ENCODE measurements around the gene SETD5. TPM values are rescaled to one million over a fixed set of nuclear protein-coding genes. Genes with fewer than 3 reads are reported as not detected.
"Not testable (repeated sequence)": the region's sequence is repeated elsewhere in the genome, so short reads cannot be mapped to it uniquely, and the experiment has no call there.

SETD5 gene
- polyA plus RNA-seq, 3 donors, result 101 to 106 (median 105) TPM

DNA sequence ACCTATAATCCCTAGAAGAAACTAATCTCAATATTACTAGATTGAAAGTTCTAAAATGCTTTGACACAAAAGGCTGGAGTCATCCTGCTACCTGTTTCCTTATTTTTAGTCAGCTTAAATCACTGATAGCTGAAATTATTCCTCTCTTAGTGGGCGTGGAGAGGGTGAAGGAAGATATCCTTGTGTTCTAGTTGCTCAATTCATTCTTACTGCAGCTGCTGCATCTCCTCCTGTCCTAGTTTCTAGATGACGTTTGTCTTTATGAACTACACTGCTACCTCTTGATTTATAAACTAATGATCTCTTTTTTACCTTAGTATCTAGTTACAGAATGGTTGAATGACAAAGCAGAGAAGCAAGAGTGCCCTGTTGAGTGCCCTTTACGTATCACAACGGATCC is 50.7 kb downstream of the SETD5 start:
- no peak for DNase-seq (ENCODE audit: low read depth in 3 of 3, low spot score in 2 of 3)

DNA sequence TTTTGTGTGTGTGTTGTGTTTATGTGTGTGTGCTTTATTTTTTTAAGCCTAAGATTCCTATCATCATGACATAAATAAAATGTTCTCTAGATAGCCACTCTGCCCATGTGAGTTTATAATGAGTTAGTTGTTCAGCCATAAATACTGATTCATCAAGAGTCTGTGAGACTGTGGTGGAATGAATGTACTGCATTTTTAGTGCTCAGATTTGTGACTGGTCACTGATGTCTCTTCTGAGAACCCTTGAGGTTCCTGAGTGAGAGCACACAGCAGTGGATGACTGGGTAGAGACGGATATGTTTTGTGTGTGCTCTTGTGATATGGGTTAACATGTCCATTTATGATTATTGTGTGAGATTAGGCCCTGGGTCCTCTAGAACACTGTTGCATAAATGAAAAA is 51.2 kb downstream of the SETD5 start:
- no peak for DNase-seq (ENCODE audit: low read depth in 3 of 3, low spot score in 2 of 3)

- no peak for DNase-seq (ENCODE audit: low read depth in 3 of 3, low spot score in 2 of 3)
These were observed 52.7 kb downstream of the SETD5 start for GRCh38 chr3:9450126-9450525.

- DNase-seq (ENCODE audit: low read depth in 3 of 3, low spot score in 2 of 3), result no peak
These were observed 53.6 kb downstream of the SETD5 start for GRCh38 chr3:9450991-9451390.

GRCh38 chr3:9452417-9452816 is 55.0 kb downstream of the SETD5 start:
- no peak for DNase-seq (ENCODE audit: low read depth in 3 of 3, low spot score in 2 of 3)

- no peak for DNase-seq (ENCODE audit: low read depth in 3 of 3, low spot score in 2 of 3)
These were observed 58.2 kb downstream of the SETD5 start for GRCh38 chr3:9455596-9456131.

DNA sequence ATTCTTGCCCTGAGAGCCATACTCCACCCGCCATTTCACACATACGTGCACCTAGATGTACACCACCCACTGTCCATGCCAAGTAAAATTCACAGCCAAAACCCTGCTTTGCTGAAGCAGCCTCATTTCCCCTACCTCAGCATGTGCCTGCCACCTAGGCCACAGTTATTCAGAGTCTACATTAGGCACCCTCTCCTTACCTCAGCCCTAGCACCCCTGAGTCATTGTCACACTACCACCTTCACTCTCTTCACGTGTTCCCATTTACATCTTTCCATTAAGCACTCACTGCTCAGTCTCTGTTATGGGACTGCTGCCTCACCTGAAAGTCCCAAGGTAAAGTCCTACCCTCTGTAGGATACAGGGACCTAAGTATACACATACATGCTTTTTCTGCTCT is 70.0 kb downstream of the SETD5 start:
- no peak for DNase-seq (ENCODE audit: low read depth in 3 of 3, low spot score in 2 of 3)

DNA sequence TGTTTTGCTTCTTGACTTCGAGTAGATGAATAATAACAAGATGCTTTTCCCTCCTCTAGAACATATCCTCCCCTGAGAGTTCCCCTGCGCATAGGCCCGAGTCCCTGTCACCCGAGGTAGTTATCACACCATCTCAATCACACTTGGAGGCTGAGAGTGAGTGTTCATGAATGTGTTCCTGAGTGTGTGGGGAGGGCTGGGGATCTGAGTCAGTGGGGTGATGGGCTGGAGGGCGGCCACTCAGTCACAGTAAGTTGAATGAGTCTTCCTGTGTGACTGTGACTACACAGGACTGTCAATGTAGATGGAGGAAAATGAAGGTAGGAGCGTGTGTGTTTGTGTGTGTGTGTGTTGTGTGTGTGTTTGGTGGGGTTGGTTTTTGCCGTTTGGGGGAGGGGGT is 71.0 kb downstream of the SETD5 start:
- DNase-seq (ENCODE audit: low read depth in 3 of 3, low spot score in 2 of 3), result no peak

- no peak for DNase-seq (ENCODE audit: low read depth in 3 of 3, low spot score in 2 of 3)
These were observed 72.6 kb downstream of the SETD5 start for GRCh38 chr3:9469986-9470385.

- no peak for DNase-seq (ENCODE audit: low read depth in 3 of 3, low spot score in 2 of 3)
These were observed 76.2 kb downstream of the SETD5 start for GRCh38 chr3:9473496-9474065.

GRCh38 chr3:9474482-9474881 is 77.1 kb downstream of the SETD5 start:
- no peak for DNase-seq (ENCODE audit: low read depth in 3 of 3, low spot score in 2 of 3)

GRCh38 chr3:9476935-9477334 is 79.5 kb downstream of the SETD5 start:
- peak in 1 of 3 donors; percentile 10 for DNase-seq (ENCODE audit: low read depth in 3 of 3, low spot score in 2 of 3)

DNA sequence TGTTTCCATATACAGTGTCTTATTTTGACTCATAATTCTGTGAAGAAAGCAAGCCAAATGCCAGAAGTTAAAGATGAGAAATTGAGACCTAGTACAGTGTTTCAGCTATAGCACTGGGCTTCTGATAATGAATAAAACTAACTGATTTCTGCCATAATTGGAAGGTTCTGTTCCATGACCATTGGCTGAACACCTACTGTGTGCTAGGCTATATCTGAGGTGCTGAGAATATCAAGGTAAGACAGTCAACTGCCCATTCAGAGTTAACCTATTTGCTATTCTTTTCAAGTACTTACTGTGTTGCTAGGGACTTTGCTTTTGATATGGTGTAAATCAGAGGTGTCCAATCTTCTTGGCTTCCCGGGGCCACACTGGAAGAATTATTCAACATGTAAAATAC is 82.8 kb downstream of the SETD5 start:
- DNase-seq (ENCODE audit: low read depth in 3 of 3, low spot score in 2 of 3), result no peak

GRCh38 chr3:9485248-9485647 is 87.8 kb downstream of the SETD5 start:
- DNase-seq (ENCODE audit: low read depth in 3 of 3, low spot score in 2 of 3), result no peak

DNA sequence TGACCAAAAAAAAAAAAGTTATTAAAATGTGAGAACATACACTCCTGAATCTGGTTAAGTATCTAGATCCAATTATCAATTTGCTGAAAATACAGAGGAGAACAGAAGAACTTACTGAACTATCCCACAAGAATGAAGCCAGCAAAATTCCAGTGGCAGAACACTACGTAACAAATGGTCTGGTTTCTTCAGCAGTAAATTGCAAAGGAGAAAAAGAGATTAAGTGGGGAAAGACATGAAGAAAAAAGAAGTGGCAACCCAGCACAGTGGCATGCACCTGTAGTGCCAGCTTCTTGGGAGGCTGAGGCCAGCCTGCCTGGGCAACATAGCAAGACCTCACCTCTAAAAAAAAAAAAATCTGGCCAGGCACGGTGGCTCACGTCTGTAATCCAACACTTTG is 94.1 kb downstream of the SETD5 start:
- DNase-seq (ENCODE audit: low read depth in 3 of 3, low spot score in 2 of 3), result no peak

GRCh38 chr3:9494036-9494435 is 96.6 kb downstream of the SETD5 start:
- not testable (repeated sequence) for DNase-seq (ENCODE audit: low read depth in 3 of 3, low spot score in 2 of 3)

DNA sequence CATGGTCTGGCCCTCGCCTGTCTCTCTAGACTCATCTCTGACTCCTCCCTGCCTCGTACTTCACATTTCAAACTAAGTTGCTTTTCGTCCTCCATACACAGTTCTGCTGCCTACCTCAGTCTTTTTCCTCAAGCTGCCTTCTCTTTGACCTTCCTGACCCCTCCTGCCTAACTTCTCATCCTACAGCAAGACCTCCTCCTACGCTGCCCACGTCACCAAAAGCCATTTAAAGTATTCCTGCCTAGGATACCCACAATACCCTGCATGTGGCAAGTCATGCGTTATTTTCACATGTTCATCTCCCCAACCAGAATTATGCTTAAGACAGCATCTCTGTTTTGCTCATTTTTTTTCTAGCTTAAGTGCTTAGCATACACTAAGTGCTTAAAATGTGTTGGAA is 99.5 kb downstream of the SETD5 start:
- DNase-seq (ENCODE audit: low read depth in 3 of 3, low spot score in 2 of 3), result no peak

- no peak for DNase-seq (ENCODE audit: low read depth in 3 of 3, low spot score in 2 of 3)
These were observed 100.6 kb downstream of the SETD5 start for GRCh38 chr3:9497821-9498565.

DNA sequence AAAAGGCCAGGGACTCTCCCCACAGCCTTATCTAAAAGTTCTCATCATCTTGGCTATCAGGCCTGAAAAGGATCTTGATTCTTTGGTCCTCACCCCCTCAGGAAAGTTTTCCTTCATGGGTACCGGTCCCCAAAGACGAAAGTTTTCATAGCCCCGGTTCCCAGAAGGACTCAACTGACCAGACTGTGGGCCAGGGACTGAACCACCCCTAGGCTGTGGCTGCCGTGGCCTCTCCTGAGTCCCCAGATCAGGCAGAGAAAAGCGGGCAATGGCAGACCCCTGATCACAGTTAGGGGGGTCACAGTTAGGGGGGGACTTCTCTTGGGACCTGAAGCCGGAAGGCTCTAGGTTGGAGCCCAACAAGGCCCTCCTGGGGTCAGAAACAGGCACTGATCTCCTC is 101.4 kb downstream of the SETD5 start:
- DNase-seq (ENCODE audit: low read depth in 3 of 3, low spot score in 2 of 3), result no peak

DNA sequence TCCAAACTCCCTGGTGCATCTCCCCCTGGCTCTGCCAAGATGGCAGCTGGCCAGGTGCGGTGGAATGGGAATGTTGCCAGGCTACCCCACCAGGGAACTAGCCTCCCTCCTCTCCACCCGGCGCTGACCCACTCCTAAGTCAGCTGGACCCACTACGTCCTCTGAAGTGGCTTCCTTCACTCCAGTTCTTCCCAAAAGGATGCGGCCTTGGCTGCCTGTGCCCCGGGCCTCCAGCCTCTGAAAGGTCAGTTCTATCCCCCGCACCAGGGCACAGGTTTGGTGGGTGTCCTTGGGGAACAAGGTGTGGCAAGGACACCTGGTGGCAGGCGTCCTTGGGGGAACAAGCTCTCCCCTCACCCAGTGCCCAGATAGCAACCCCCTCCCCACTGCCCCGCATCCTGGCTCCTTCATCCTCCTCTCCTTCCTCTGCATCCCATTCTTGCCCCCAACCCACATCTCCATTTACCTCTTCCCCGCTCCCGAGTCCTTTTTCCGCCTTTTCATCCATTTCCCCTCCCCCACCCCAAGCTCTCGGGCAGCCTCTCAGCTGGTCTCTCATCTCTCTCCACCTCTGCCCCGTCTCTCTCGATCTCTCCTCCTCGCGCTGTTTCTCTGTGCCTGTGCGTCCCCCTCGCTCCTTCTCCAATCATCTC is 102.2 kb downstream of the SETD5 start:
- peak in 1 of 3 donors; percentile 4 for DNase-seq (ENCODE audit: low read depth in 3 of 3, low spot score in 2 of 3)

GRCh38 chr3:9500108-9501050 is 103.0 kb downstream of the SETD5 start:
- DNase-seq (ENCODE audit: low read depth in 3 of 3, low spot score in 2 of 3), result peak in 2 of 3 donors; percentile 29 to 43
